Stimulated activated CD8-positive, alpha-beta memory T cell treated with anti-CD3 and anti-CD28 coated beads, Interleukin-15, amount 100 ng/mL, for 48 hours (primary cell): Measurements from ENCODE around the gene PRKAR1B.
"Not testable (repeated sequence)": the region's sequence is repeated elsewhere in the genome, so short reads cannot be mapped to it uniquely, and the experiment has no call there.

Experiments used
- DNase-seq, 2 donors: peaks; one replicate each; pipeline ENCODE4 v3.0.0-alpha.2; 2020; ENCODE audit warnings: low read depth in 2 of 2

Gene PRKAR1B

DNA sequence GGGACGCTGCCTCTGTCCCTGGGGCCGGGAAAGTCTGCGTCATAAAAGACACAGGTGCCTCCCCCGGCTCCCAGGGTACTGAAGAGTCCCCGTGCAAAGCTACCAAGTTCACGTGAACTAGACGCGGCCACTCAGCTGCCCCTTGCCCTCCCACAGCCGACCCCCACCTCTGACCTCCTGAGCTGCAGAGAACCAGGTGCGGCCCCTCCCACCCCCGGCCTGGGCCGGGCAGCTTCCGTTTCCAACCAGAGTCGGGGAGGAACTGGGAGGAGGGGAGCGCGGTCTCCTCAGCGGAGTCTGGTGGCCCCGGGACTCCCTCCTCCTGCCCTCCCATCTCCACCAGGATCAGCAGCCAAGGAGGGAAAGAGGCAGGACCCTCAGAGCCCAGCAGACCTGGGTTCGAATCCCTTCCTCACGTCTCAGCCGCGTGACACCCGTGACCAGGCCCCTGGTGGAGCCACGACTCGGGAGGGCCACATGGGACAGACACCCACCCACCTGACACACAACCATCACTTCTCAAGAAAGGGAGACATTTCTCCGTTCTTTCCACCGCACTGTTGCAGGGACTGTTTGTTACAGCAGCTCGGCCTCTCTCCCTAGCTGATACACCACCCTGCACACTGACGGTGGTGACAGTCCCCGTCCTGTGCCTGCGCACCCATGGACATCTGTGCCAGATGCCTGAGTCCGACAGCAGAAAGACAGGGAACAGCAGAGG lies 170.1 kb downstream of the PRKAR1B start:
- no peak for DNase-seq

DNA sequence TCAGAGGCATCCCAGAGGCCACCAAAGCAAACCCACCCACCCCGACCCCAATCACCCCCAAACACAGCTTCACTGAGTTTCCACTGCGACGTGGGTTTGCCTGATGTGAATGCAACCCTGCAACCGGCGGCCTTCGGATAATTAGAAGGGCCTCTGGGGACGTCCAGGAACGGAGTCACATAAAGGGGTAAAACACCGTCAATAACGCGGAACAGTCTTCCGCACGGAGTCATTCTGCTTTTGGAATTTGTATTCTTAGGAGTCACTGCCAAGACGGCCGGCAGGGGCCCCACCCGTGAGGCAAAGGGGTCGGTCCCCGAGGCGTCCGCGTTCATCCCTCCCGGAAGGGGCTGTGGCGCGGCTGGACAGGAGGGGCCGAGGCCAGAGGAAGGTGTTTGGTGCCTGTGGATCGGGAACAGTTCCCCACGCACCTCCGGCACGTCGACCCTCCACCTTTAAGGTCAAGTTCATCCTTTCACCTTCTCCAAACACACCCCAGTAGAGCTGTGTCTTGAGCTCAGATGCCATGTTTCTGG lies 170.7 kb downstream of the PRKAR1B start:
- DNase-seq, result no peak

DNA sequence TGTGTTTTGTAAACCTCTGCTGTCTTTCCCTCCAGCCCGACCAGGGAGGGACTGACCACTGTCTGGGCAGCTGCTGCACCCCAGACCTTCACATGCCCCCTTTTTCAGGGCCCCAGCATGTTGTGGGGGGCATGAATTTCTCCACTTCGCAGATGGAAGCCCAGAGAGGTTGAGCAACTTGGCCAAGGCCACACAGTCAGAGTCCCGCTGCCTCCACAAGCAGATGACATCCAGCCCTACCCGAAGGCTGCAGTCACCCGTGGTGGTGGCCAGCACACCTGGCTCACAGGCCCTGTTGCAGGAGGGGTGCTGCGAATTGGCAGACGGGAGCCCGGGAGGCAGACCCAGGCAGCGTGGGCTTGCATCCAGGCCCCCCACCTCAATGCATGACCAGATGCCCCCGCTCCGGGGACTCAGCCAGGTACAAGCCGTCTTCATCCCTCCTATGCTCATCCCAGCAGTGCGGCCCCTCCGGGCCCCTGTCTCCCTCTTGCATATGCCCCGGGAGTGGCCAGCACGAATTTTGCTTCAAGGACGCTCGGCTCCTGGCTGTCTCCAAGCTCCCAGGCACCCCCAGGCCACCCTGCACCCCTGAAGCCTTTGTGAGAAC lies 171.4 kb downstream of the PRKAR1B start:
- no peak for DNase-seq

DNA sequence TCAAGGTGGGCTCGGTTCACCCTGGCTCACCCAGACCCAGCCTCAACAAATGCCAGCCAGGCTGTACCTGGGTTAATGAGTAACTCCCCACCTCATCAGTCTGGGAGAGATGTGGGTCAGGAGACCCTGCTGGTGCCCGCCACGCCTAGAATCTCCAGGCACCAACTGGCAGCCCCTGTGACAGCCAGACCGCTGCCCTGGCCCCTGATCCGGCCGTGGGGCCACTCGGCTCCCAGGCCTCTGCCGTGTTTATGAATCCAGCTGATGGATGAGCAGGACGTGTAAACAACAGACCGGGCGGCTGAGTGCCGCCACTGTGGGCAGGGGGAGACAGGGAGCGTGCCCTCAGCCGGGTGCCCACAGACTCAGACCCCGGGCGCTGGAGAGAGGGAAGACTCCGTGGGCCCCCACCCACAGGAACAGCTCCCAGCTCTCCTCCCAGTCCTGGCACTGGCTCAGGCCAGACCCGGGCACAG lies 173.4 kb downstream of the PRKAR1B start:
- DNase-seq, result no peak

DNA sequence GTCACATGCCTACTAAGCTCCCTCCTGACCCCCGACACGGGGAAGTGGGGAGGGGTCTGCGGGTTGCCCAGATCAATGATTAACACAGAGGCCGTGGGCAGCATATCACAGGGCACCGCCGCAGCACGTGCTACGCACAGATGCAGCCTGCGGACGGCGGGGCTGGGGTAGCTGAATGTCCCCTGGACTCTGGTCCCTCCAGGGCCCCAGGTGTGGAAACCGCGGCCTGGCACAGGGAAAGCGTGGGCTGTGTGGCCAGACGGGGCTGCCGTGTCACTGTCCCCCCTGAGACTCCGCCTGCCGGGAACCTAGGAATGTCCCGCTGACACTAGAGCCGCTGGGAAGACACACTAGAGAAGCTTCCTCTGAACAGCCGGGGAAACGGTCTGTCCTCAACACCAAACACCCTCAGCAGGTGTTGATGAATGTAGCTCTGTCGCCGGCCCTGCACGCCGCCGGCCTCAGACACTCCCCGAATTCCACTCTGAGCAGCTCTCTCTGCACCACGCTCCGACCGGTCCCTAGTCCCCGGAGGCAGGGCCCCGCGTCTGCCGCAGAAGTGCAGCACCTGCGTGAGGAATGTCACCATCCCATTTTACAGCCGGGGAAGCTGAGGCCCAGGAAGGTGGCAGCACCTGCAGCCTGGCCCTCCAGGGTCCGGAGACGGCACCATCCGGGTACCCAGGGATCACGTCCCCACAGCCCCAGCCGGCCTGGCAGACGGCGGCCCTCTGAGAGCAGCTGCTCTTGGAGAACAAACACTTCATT lies 174.0 kb downstream of the PRKAR1B start:
- DNase-seq, result no peak

DNA sequence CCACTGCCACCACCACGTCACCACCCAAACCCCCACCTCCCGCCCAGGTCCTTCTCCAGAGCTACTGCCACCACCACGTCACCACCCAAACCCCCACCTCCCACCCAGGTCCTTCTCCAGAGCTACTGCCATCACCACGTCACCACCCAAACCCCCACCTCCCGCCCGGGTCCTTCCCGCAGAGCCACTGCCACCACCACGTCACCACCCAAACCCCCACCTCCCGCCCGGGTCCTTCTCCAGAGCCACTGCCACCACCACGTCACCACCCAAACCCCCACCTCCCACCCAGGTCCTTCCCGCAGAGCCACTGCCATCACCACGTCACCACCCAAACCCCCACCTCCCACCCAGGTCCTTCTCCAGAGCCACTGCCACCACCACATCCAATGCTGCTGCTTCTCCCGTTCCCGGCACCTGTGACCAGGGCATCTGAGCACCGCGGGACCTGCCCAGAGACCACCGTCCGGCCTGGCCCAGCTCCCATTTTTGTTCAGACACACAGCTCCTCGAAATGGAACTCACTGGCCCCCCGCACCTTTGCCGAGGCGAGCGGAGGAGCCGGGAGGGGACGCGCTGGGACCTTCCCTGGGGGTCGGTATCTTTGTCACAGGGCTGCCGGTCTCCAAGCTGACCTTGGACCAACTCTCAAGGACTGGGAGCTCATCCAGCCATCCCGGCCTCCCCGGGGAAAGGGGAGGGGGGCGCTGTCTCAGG lies 174.8 kb downstream of the PRKAR1B start:
- not testable (repeated sequence) for DNase-seq

DNA sequence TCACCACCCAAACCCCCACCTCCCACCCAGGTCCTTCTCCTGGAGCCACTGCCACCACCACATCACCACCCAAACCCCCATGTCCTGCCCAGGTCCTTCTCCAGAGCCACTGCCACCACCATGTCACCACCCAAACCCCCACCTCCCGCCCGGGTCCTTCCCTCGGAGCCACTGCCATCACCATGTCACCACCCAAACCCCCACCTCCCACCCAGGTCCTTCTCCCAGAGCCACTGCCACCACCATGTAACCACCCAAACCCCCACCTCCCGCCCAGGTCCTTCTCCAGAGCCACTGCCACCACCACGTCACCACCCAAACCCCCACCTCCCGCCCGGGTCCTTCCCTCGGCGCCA lies 175.5 kb downstream of the PRKAR1B start:
- not testable (repeated sequence) for DNase-seq

DNA sequence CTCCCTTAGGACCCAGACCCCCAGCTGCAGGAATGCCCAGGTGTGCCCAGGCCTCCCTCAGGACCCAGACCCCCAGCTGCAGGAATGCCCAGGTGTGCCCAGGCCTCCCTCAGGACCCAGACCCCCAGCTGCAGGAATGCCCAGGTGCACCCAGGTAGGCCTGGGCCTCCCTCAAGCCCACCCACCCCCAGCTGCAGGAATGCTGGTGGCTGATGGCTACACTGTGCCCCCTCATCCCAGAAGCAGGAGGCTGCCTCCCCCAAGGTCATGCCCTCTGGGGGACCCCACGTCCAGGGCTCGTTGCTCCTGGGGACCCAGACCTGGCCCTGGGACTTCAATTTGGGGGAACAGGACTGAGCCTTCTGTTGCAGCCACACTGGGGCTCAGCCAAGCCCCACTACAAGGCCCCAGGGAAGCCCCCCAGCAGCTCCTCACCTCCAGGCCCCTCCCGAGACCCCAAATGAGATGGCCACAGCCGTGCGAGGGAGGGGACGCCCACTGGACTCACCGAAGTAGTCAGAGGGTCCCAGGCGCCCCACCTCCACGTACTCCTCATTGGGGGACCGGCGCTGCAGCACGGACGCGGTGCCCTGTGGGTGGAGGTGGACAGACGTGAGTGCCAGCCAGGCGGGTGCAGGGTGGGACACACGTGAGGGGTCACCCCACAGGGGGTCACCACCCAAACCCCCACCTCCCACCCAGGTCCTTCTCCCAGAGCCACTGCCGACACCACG lies 176.0 kb downstream of the PRKAR1B start:
- no peak for DNase-seq

DNA sequence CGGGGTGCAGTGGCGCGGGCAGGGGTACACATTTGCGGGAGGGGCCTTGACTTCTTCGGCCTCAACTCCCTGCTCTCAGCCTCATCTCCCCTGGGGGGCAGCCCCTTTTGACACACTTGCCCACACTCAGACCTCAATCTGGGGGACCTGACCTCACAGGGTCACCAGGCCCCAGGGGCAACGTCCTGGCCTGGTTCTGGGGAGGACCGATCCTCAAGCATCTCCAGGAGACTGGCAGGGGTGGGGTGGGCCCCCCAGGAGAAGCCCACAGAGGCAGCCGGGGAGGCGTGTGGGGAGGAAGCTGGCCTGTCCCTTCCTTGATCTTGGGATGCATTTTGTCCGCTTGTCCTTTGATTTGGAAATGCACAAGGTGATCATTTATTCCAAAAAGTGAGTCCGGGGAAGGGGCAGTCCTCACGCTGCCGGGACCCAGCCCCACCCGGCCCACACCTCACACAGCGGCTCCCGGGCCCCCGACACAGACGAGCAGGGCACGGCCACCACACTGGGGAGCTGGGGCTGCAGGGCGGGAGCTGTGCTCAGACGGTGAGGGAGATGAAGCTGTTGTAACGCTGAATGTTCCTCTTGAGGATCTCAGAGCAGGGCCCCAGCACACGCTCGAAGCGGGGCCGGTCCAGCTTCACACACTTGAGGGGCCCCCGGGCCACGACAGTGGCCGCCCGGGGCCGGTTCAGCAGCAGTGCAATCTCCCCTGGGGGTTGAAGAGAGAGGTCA lies 177.0 kb downstream of the PRKAR1B start:
- no peak for DNase-seq

DNA sequence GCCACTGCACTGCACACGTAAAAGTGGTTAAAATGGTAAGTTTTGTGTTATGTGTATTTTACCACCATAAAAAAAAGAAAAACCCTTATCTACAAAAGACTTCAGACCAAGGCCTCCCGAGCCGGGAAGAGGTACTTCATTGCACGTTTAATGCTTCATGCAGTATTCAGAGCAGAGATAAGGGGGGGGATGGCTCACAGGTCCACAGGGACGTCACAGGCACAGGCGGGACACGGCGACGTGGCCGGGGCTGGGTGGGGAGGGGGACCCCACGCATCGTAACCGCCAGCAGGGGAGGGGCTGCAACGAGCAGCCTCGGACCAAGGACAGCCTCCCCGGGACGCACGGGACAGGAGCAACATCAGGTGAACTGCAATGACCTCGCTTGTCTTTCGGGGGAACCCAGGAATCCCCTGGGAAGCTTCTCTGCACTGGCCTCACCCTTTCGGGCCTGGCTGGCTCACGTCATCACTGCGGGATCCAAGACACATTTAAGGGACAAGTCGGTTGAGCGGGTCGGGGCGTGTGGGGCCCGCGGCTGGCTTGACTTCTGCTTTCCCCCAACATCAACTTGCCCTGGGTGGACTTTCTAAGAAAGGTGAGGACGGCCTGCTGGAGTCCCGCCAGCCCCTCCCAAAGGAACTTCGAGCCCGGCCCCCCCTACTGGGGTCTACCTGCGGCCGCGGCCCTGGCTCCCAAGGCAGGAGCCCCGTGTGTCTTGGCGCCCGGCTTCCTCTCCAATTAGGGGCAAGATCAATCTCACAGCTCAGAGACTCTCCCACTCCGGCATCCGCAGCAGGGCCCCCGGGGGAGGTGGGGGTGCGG lies 177.8 kb downstream of the PRKAR1B start:
- DNase-seq, result no peak

DNA sequence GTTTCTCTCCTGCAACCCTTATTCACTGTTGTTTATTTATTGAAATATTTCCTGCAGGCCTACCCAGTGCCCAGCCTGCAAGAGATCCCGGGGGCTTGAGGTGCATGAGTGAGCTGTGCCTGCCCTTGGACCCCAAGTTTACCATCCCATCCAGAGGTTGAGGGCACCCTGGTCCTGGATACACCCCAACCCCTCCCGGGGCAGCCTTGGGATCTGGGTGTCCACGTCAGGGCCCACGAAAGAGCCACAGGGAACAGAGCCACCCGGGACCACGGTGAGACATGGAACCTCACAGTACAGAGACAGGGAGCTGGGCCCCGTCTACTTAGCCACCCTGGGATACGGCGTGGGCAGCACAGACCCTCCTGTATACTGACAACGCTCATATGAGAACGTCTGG lies 178.7 kb downstream of the PRKAR1B start:
- DNase-seq, result no peak

DNA sequence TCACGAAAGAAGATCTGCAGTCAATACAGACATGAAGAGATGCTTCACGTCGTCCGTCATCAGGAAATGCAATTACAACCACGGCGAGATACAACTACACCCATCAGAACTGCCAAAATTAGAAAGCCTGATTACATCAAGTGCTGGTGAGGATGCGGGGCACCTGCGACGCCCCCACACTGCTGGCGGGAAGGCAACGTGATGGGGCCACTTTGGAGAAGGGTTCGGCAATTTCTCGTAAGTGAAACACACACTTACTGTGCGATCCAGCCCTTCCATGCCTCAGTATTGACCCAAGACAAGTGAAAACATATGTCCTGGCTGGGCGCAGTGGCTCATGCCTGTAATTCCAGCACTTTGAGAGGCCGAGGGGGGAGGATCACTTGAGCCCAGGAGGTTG lies 181.6 kb downstream of the PRKAR1B start:
- no peak for DNase-seq

DNA sequence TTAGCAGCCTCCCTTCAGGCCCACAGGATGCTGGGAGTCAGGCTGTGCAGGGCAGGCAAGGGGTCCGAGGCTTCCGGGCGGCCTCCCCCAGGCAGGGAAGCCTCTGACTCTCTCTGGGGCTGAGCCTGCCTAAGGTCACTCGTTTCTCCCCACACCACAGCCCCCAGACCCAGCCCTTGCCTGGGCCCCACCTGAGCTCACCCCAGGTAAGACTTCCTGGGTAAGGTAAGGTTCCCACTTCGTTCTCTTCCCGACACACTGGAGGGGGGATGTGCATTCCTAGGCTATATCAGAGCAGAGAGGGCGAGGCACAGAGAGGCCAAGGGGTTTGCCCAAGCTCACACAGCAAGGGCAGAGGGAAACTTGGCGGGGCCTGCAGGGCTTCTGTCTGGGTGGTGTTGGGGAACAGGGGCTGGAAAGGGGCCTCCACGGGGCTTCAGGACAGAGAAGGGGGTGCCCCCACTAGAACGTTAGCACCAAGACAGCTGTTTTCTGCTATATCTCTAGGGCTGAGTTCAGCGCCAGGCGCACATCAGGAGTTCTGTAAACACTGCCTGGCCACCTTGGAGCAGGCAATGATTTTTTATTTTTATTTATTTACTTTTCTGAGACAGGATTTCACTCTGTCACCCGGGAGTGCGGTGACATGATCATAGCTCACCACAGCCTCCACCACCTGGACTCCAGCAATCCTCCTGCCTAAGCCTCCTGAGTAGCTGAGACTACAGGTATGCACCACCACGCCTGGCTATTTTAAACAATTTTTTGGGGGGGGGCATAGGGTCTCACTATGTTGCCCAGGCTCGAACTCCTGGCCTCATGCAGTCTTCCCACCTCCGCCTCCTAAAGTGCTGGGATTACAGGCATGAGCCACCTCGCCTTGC lies 182.5 kb downstream of the PRKAR1B start:
- DNase-seq, result no peak

DNA sequence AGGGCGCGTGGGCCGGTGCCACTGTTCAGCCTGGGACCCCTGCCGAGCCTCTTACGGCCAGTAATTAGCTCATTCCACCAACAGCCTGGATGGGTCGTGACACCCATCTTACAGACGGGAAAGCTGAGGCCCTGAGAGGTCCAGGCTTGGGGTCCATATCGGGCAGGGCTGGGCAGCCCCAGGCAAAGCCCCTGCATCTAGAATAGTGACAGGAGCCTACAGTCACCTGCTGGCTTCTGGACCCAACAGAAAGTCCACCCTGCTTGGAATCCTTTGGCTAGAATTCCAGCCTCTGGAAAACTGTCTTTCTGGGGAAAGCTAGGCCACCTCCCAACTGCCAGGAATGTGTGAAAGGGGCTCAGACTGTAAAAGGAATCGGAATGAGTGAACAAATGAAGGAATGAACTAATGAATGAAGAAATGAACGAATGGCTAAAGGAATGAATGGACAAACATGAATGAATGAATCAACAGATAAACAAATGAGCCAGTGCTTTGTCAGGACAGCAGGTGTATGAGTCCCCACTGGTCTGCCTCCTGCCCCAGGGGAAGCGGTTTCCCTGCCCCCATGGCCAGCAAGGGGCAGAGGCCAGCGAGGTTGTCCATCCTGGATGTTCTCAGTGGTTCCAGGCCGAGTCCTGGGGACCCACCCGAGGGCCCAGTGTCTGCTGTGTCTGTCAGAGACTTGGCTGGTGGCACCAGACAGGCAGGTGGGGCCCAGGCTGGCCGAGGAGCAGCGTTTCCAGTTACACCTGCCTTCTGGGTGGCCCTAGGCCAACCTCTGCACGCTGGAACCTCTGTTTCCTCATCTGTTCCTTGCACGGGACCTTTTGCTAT lies 183.4 kb downstream of the PRKAR1B start:
- DNase-seq, result no peak

DNA sequence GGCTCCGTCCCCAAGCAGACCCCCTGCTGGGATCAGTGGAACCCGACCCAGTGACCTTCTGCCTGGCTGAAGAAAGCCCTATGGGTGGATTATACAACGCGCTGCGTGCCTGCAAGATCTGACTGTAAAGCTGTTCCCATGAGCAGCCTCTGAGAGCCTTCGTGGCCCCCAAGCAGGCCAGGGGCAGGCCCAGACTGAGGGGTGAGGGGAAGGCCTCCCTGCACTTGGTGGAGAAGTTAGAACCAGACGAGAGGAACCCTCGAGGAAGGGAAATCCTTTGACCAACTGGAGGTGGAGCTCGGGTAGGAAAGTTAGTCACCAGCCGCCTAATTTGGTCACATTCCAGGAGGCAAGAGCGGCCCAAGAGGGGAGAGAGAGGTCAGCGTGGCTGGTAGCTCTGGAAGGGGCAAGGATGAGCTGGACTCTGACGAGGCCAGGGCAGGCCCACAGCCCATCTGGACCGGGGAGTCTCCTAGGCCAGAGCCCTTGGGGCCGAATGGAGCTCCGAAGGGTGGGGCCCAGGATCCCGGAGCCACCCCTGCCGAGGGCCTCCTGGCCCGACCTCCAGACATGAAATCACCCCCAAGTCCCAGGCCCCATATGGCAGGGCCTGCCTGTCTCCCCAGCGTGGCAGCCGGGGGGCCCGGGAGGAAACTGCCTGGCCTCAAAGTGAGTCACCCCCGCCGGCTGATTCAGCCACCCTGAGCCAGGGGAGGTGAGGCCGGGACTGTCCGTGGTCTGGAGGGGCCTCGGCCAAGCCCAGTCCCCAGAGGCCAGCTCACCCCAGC lies 184.2 kb downstream of the PRKAR1B start:
- no peak for DNase-seq

DNA sequence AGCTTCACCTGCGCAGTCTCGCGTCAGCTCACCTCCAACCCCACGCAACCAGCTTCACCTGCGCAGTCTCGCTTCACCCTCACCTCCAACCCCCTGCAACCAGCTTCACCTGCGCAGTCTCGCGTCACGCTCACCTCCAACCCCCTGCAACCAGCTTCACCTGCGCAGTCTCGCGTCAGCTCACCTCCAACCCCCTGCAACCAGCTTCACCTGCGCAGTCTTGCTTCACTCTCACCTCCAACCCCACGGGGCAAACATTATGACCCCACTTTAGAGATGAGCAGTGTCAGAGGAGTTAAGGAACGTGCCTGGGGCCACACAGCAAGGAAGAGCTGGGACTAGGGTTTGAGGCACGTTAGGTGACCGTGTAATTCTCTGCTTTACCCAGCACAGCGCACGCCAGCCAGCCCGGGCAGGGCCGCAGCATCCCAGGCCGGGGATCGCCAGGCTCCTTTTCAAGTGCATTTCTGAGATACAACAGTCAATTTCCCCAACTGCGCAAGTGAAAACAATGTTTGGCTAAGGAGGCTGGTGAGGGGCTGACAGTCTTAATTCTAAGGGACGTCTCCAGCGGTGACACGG lies 184.9 kb downstream of the PRKAR1B start:
- no peak for DNase-seq

DNA sequence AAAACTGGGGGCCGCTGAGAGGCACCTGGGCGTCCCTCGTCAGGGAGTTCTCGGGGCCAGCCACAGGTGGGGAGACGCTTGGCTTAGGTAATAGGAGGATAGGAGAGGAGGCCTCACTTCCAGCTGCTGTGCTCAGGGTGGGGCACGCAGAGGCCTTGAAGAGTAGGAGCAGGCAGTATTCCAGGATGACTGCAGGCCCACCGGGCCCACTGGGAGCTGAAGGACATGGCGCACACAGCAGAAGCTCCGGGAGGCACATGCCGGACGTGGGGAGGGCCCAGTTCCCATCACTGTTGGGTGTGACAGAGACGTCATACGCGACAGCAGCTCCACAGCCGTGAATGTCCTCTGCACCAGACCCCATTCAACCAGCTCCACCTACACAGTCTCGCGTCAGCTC lies 185.4 kb downstream of the PRKAR1B start:
- DNase-seq, result no peak
